Measurements from ENCODE around the gene TSPEAR. TPM values are rescaled to one million over a fixed set of nuclear protein-coding genes. Genes with fewer than 3 reads are reported as not detected.

The TSPEAR gene
- total RNA-seq, 2 donors from 2014 or later: not detected

DNA sequence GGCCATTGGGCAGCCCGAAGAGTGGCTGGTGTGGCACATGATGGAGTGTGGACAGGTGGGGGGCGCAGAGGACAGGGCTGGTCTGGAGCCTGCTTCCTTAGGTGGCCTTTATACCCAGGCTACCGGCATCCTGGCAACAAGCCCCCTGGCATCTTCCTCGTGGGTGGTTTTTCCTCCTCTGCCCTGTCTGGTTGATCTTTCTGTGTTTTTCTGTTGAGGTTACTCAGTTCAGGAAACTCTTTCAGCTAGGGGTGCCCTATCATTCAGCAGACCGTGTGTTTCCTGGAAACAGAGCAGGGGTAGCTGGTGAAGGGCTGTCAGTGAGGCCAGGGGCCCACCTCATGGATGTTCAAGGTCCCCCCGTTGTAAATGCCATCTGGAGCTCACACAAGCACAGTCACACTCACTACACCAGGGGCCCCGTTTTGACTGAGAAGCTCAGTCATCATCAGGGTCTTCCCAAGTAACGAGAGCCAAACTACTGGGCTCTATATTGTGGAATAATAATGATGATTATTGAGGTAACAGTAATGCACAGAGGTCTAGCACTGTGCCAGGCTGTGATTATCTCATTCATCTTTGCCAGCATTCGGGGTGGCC lies 56.7 kb downstream of the TSPEAR start, which contains the start of gene KRTAP12-4:
Gene KRTAP12-4, minus strand, starts transcription at position 84 of the 600 bp plus-strand sequence. Its CDS starts 45 bp downstream, at position 39.
- Histone ChIP-seq H3K36me3 (no peaks in the 10 kb centered on the region), H3K4me1 (no peaks in the 10 kb centered on the region), H3K27ac (no peak within 1 kb of the TSS), H3K4me3 (no peak within 1 kb of the TSS), H3K9me3 (peaks cover 0 to 9% of the 10 kb centered on the region in 2 donors), H3K27me3 (no peaks in the 10 kb centered on the region)
- TF ChIP-seq, protein P1, sequence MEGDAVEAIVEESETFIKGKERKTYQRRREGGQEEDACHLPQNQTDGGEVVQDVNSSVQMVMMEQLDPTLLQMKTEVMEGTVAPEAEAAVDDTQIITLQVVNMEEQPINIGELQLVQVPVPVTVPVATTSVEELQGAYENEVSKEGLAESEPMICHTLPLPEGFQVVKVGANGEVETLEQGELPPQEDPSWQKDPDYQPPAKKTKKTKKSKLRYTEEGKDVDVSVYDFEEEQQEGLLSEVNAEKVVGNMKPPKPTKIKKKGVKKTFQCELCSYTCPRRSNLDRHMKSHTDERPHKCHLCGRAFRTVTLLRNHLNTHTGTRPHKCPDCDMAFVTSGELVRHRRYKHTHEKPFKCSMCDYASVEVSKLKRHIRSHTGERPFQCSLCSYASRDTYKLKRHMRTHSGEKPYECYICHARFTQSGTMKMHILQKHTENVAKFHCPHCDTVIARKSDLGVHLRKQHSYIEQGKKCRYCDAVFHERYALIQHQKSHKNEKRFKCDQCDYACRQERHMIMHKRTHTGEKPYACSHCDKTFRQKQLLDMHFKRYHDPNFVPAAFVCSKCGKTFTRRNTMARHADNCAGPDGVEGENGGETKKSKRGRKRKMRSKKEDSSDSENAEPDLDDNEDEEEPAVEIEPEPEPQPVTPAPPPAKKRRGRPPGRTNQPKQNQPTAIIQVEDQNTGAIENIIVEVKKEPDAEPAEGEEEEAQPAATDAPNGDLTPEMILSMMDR (IDR thresholded peaks at IDR 0.05): no peak
- no peak for DNase-seq (ENCODE audit: low spot score)

DNA sequence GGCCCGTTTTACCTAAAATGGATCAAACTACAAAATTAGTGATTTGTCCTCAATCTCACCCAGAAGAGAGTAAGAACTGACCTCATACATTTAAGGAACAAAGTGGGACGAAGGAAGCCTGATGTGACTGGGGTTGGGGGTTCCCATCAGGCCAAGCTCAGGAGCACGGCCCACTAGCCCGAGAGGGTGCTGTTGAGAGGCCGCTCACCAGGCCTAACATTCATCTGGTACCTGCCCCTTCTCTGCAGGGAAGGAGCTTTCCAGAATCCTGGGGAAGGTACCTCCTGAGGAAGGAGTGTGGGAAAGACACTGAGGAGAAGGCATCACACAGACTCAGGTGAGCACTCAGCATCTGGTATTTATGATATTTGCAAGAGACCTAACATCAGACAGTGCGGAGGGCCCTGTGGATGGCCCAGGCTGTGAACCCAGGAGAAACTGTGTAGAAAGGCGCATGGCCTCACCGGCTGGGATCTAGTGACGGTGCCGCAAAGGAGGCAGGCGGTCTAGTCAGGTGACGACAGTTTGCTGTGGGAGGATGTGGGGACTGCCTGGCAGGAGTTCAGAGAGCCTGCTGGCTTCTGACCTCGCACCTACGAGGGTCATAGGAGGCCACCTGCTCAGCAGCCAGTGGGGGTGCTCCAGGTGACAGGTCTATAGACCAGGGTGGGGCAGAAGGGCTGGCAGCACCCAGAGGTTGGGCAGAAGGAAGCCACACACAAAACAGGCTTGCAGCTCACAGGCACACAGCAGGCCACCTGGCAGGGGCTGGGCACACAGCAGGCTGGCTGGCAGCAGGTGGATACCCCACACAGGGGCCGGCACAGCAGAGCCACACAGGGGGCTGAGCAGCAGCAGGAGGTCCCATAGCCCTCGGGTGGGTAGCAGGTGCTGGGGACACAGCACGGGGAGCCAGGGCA lies 57.5 kb downstream of the TSPEAR start:
- TF ChIP-seq, protein P1 (IDR thresholded peaks at IDR 0.05): no peak
- no peak overlapping the region for H3K27ac ChIP-seq
- DNase-seq (ENCODE audit: low spot score): peak; percentile 34
- H3K9me3 ChIP-seq: peaks cover 0 to 9% of the 10 kb centered on the region in 2 donors
- no peak overlapping the region for H3K4me3 ChIP-seq
- H3K36me3 ChIP-seq: no peaks in the 10 kb centered on the region
- H3K4me1 ChIP-seq: no peaks in the 10 kb centered on the region
- no peaks in the 10 kb centered on the region for H3K27me3 ChIP-seq

DNA sequence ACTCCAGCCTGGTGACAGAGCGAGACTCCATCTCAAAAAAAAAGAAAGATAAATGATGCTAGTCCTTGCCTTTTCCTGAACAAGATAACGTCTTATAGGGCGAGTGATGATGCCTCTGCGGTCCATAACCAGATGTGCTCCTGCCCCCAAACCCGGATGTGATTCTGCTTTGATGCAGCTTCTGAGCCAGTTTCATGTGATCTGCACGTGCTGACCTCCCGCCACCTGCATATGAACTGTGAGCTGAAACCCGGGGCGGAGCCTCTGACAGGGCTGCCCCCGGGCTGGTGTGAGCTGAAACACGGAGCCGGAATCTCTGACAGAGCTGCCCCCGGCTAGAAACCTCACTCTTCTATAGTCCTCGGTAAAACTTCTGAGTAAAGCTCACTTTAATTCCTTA lies 58.2 kb downstream of the TSPEAR start:
- DNase-seq (ENCODE audit: low spot score): no peak
- Histone ChIP-seq H3K9me3 (peaks cover 0 to 9% of the 10 kb centered on the region in 2 donors), H3K36me3 (no peaks in the 10 kb centered on the region), H3K4me1 (no peaks in the 10 kb centered on the region), H3K27ac (no peak overlapping the region), H3K27me3 (no peaks in the 10 kb centered on the region), H3K4me3 (no peak overlapping the region)
- TF ChIP-seq, protein P1 (IDR thresholded peaks at IDR 0.05): no peak

DNA sequence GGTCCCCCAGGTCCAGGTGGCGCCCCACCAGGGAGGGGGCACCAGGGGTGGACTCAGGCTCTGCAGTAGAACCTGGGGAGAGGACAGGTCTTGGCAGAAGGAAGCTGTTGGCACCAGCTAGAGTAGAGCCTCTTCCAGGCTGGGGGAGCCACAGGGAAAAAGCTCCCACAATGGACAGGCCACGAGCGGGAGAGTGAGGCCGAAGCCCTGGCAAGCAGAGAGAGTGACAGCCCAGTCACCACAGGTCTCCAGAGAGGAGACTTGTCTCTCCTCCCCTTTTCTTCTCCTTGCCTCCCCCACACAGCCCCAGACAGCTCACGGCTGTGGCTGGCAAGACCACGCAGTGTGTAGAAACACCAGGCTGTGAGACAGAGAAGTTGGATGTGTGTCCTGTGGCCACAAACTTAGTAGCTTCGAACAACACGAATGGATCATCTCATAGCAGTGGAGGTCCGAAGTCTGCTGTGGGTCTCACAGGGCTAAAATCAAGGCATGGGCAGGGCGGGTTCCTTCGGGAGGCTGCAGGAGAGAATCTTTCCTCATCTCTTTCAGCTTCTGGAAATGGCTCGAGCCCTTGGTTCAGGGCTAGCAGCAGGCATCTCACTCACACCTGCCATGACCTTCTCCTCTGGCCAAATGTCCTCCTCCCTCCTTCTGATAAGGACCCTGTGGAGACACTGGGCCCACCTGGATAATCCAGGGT lies 60.2 kb downstream of the TSPEAR start:
- Histone ChIP-seq H3K27me3 (no peaks in the 10 kb centered on the region), H3K27ac (no peak overlapping the region), H3K9me3 (peaks cover 0 to 1% of the 10 kb centered on the region in 2 donors), H3K4me1 (no peaks in the 10 kb centered on the region), H3K4me3 (no peak overlapping the region), H3K36me3 (no peaks in the 10 kb centered on the region)
- DNase-seq (ENCODE audit: low spot score): peak; percentile 28
- TF ChIP-seq, protein P1 (IDR thresholded peaks at IDR 0.05): no peak

DNA sequence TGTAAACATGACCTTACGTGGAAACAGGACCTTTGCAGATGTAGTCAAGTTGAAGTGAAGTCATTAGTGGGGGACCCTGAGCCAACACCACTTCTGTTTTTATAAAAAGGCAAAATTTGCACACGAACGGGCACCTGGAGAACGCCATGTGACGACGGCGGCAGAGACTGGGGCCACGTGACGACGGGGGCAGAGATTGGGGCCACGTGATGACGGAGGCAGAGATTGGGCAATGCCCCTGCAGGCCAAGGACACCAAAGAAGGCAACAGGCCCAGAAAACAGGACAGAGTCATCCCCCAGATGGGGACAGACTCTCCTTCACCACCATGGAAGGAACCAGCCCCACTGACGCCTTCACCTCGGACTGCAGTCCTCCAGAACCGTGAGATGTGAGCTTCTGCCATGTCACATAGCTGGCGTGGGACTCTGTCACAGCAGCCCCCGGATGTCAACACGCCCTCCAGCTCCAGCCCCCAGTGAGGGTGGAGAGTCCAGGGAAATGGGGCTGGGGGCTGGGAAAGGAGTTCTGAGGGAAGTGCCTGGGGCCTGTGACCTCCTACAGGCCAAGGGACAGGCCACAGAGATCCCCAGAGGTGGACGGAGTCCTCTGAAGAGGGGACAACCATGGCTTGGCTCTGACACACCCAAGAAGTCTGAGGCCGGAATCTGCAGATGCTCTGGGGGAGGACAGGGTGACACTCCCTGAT lies 61.0 kb downstream of the TSPEAR start:
- no peaks in the 10 kb centered on the region for H3K4me1 ChIP-seq
- TF ChIP-seq, protein P1 (IDR thresholded peaks at IDR 0.05): no peak
- H3K36me3 ChIP-seq: no peaks in the 10 kb centered on the region
- peaks cover 0 to 3% of the 10 kb centered on the region in 2 donors for H3K9me3 ChIP-seq
- H3K27me3 ChIP-seq: no peaks in the 10 kb centered on the region
- no peak overlapping the region for H3K27ac ChIP-seq
- H3K4me3 ChIP-seq: no peak overlapping the region
- DNase-seq (ENCODE audit: low spot score): no peak

Measured in right atrium auricular region (tissue), 2 donors.